Heart left ventricle (tissue), 16 donors: Measurements from ENCODE around the gene KATNAL1. TPM values are rescaled to one million over a fixed set of nuclear protein-coding genes. Genes with fewer than 3 reads are reported as not detected.

Experiments
- ATAC-seq, 4 donors: fragments of 200-7000 bp; cut with Tn5 transposase; one replicate each; pipeline ENCODE4 v1.9.1; 2020 to 2022; ENCODE audit warnings: moderate library complexity in 4 of 4, mild to moderate bottlenecking in 3 of 4, moderate number of reproducible peaks in 1 of 4
- DNase-seq, 5 donors: peaks; one replicate each; pipeline ENCODE4 v3.0.0-alpha.2; 2020
- H3K27ac ChIP-seq, 12 donors: fragments of 200-600 bp; sonication (generic) in 4 of 12; one replicate each; pipeline versions ENCODE4 v1.5.0 to v1.8.0; 2016 to 2022; ENCODE audit warnings: mild to moderate bottlenecking in 2 of 12
- H3K27me3 ChIP-seq, 9 donors: fragments of 200-600 bp; sonication (generic) in 2 of 9; one replicate each; pipeline versions ENCODE4 v1.5.1 to v1.8.0; 2016 to 2022; ENCODE audit warnings: mild to moderate bottlenecking in 3 of 9
- H3K36me3 ChIP-seq, 9 donors: fragments of 200-600 bp; sonication (generic) in 2 of 9; one replicate each; pipeline versions ENCODE4 v1.5.0 to v1.8.0; 2018 to 2022; ENCODE audit warnings: mild to moderate bottlenecking in 2 of 9
- H3K4me1 ChIP-seq, 12 donors: fragments of 200-600 bp; sonication (generic) in 4 of 12; one replicate each; pipeline versions ENCODE4 v1.5.0 to v1.8.0; 2016 to 2022; ENCODE audit warnings: mild to moderate bottlenecking in 3 of 12
- H3K4me3 ChIP-seq, 12 donors: fragments of 200-600 bp; sonication (generic) in 4 of 12; one replicate each; pipeline versions ENCODE4 v1.5.0 to v1.8.0; 2017 to 2022; ENCODE audit warnings: mild to moderate bottlenecking in 9 of 12, moderate library complexity in 4 of 12
- H3K9me3 ChIP-seq, 12 donors: fragments of 200-600 bp; sonication (generic) in 4 of 12; one replicate each; pipeline versions ENCODE4 v1.5.0 to v1.8.0; 2016 to 2022; ENCODE audit warnings: mild to moderate bottlenecking in 1 of 12
- CTCF ChIP-seq, 12 donors: fragments of 200-600 bp; sonication (generic) in 4 of 12; IDR thresholded peaks; one replicate each; pipeline versions ENCODE4 v1.5.0 to v1.8.0; 2018 to 2022; ENCODE audit warnings: antibody characterized with exemption in 12 of 12, mild to moderate bottlenecking in 5 of 12
- POLR2A ChIP-seq, 2 donors: fragments of 450-650 bp; IDR thresholded peaks; one replicate each; pipeline ENCODE4 v1.6.1; 2017; ENCODE audit warnings: antibody characterized with exemption in 2 of 2, mild to moderate bottlenecking in 2 of 2, moderate library complexity in 2 of 2
- WGBS, 4 donors: extraction: QIAGEN DNeasy Blood & Tissue Kit in 2 of 4; methylation state at CpG; one replicate each; pipeline versions ENCODE4 v1.1.5 to v1.1.7; 2013 to 2018; 5-methylcytosine and 5-hydroxymethylcytosine counted together
- intact Hi-C, 10 donors: fragments of 100-400 bp; cut with DNase I; formaldehyde crosslinking; loops; one replicate each; pipeline versions ENCODE4 v1.11.1 to v1.14.2; 2022
- long read RNA-seq, 3 donors: library from polyadenylated mRNA; unstranded; transcript quantifications; one replicate each; pipeline ENCODE4 v2.0.0, GENCODE V29; 2020 to 2021
- polyA plus RNA-seq, 2 donors: library from polyadenylated mRNA; stranded (reverse); fragments of 200-250 nt; gene quantifications; one replicate each; pipeline ENCODE4 v1.2.3, GENCODE V29; 2013
- total RNA-seq, 9 donors: library from RNA; depleted of rRNA in 2 of 9; stranded (reverse); fragments of >200 nt in 2 of 9; fragmentation: NEBNext Ultra II Directional in 3 of 9; extraction: Animal tissue kit (Norgen Biotek cat#: 25700) in 3 of 9; gene quantifications; one replicate each; pipeline versions ENCODE4 v1.1.0 to v1.2.4, GENCODE V29; 2016 to 2023
- donor health status: ischemic (EF 13 %, LVEDD 7.1; RV severe dilation, severe dysfunction).
- donor health status: healthy with polysubstance abuse.
- donor health status: DM: no; HTN: yes; CAD: no.
- donor health status: DM: no; HTN: no; CAD: no.
- donor health status: ischemic (EF 25% LVEDD 6.9; RV normal size, moderate dysfunction).
- donor health status: ischemic (EF 25% LVEDD 5.7; RV mildly dilated, moderate dysfunction).
- donor health status: healthy.
- donor health status: DM: yes; HTN: yes; CAD: no.
- donor health status: ischemic (EF 35%, LVEDD 5.7; RV mildly dilated, moderate dysfunction).
- donor health status: nonischemic (EF 11% LVEDD 7.7; RV severe dilation, severe dysfunction).
- donor health status: DM: yes; HTN: yes; CAD: no.
- donor health status: PGD.
- donor health status: ischemic (EF 29% LVEDD 5.4; RV normal size, mild dysfunction).
- donor health status: nonischemic (EF 23%, LVEDD 6.1; RV moderate dilation, normal function).

Gene KATNAL1
- total RNA-seq: 10 to 100 TPM; 23.3 to 55.3 (median 52.2) TPM
- polyA plus RNA-seq: 10 to 100 TPM in 1 of 2 donors, 1 to 10 TPM in 1; 4.6 to 15.7 TPM
- long read RNA-seq, donor 1, full-length matches to known transcripts: 16 of 22 reads
- long read RNA-seq, donor 1, partial matches to known transcripts: 2 of 22 reads
- long read RNA-seq, donor 1, other reads (novel, unspliced or antisense): 4 of 22 reads
- long read RNA-seq, donor 2, full-length matches to known transcripts: 43 of 63 reads
- long read RNA-seq, donor 2, partial matches to known transcripts: 3 of 63 reads
- long read RNA-seq, donor 2, other reads (novel, unspliced or antisense): 17 of 63 reads
- long read RNA-seq, donor 3, full-length matches to known transcripts: 12 of 18 reads
- long read RNA-seq, donor 3, partial matches to known transcripts: 1 of 18 reads
- long read RNA-seq, donor 3, other reads (novel, unspliced or antisense): 5 of 18 reads

- Histone ChIP-seq H3K27me3 (no peaks in the 10 kb centered on the region), H3K4me1 (peaks cover 3 to 52% (median 30%) of the 10 kb centered on the region in 12 donors), H3K9me3 (no peaks in the 10 kb centered on the region), H3K36me3 (no peaks in the 10 kb centered on the region), H3K27ac (peak within 1 kb of the TSS; percentile 87 to 98 (median 96)), H3K4me3 (peak within 1 kb of the TSS; percentile 80 to 100 (median 96))
- TF ChIP-seq POLR2A (IDR thresholded peaks at IDR 0.05) (peak in 1 of 2 donors; percentile 66), CTCF (IDR thresholded peaks at IDR 0.05) (no peak)
- intact Hi-C loops: loop anchor here in 4 of 10 donors (1.0 to 10.0 kb wide), 7 partner anchors 33 to 309 kb away; partner anchors contain the start of genes UBE2L5 (in 2 of the 4), USPL1 (in 2 of the 4) and HMGB1 (in 1 of the 4)
- ATAC-seq (peak; percentile 65 to 93 (median 88)), DNase-seq (peak; percentile 85 to 89 (median 88))
- WGBS, 4 donors: 0 to 1% (median 1%) methylated on average over 30 to 71 of the region's 71 CpGs
Observed at GRCh38 chr13:30307194-30307970, at the start of gene KATNAL1. Gene KATNAL1 (minus strand): TSS chr13:30307551. CDS start chr13:30283777, 23,774 bp downstream.

GRCh38 chr13:30355839-30356238 lies 48.5 kb upstream of the KATNAL1 start:
- Histone ChIP-seq H3K27me3 (no peaks in the 10 kb centered on the region), H3K4me1 (peaks cover 0 to 9% (median 0%) of the 10 kb centered on the region in 12 donors), H3K27ac (no peak overlapping the region), H3K9me3 (peaks cover 0 to 23% (median 6%) of the 10 kb centered on the region in 12 donors), H3K36me3 (no peaks in the 10 kb centered on the region), H3K4me3 (no peak overlapping the region)
- intact Hi-C loops: loop anchor here in 4 of 10 donors (5.0 to 10.0 kb wide), 5 partner anchors 89 to 449 kb away; no protein-coding TSS in a partner anchor
- DNase-seq: no peak
- TF ChIP-seq POLR2A (IDR thresholded peaks at IDR 0.05) (no peak), CTCF (IDR thresholded peaks at IDR 0.05) (no peak)
- 57 to 71% (median 62%) methylated on average over 6 of the region's 6 CpGs for WGBS, 4 donors
- no peak for ATAC-seq

GRCh38 chr13:30355384-30355699 lies 48.0 kb upstream of the KATNAL1 start:
- 43 to 68% (median 47%) methylated on average over 6 to 7 of the region's 7 CpGs for WGBS, 4 donors
- H3K9me3 ChIP-seq: peaks cover 0 to 23% (median 6%) of the 10 kb centered on the region in 12 donors
- no peaks in the 10 kb centered on the region for H3K36me3 ChIP-seq
- intact Hi-C loops: loop anchor here in 4 of 10 donors (5.0 to 10.0 kb wide), 5 partner anchors 89 to 449 kb away; no protein-coding TSS in a partner anchor
- H3K27me3 ChIP-seq: no peaks in the 10 kb centered on the region
- peaks cover 0 to 9% (median 0%) of the 10 kb centered on the region in 12 donors for H3K4me1 ChIP-seq
- peak in 1 of 5 donors; percentile 37 for DNase-seq
- no peak for TF ChIP-seq POLR2A (IDR thresholded peaks at IDR 0.05)
- peak; percentile 43 to 59 (median 51) for TF ChIP-seq CTCF (IDR thresholded peaks at IDR 0.05)
- no peak overlapping the region for H3K4me3 ChIP-seq
- peak in 2 of 4 donors; percentile 57 to 73 for ATAC-seq
- H3K27ac ChIP-seq: no peak overlapping the region
